DMS153 (cell line): ENCODE results near the gene SNF8.

Experiments used
- DNase-seq: peaks from one replicate; lab custom pipeline; 2025; lab: John Stamatoyannopoulos, UW

SNF8 gene

DNA sequence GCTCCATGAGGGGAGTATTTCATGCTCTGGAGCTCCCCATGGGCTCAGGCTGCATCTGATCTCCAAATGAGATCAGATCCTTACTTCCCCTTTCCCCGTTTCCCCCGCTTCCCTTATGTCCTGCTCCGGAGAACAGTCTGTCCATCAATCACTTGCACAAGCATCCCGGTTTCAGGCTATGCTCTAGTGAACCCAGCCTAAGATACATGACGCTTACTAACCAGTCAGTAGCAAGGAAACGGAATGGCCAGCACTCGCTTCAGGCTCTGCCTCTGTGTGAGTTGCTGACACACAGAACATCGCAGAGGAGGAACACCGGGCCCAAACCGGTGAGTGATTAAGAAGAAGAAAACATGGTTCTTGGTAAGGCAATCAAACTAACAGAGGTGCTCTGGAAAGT lies 61.5 kb downstream of the SNF8 start:
- DNase-seq, result no peak

DNA sequence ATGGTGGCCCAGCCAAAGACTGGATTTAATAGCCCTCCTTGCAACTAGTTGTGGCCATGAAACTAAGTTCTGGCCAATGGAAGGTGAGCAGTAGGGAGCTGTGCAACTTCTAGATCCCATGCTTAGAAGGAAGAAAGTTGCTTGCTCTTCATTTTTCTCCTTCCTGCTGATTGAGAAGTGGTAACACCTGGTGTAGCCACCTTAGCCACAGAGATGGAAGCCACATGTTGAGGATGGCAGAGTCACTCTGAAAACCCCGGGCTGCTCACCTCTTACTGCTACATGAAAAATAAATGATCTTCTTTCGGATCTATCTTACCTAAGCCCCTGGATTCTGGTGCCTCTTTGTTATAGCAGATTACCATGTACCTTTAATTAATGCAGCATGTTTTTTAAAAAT lies 62.4 kb downstream of the SNF8 start:
- DNase-seq, result no peak
